Mesodermal cell (in vitro differentiated cells): Measurements from ENCODE around the gene DLG5.
"Not testable (repeated sequence)": the region's sequence is repeated elsewhere in the genome, so short reads cannot be mapped to it uniquely, and the experiment has no call there.

Experiments used
- H3K27ac ChIP-seq: 2 replicates; pipeline ENCODE4 v1.7.0; 2013; ENCODE audit warnings: mild to moderate bottlenecking, low read depth, low read length, moderate library complexity; ENCODE audit not compliant: severe bottlenecking
- H3K36me3 ChIP-seq: 2 replicates; pipeline ENCODE4 v1.7.1; 2013; ENCODE audit warnings: mild to moderate bottlenecking, low read length, moderate library complexity; ENCODE audit not compliant: control insufficient read depth, insufficient read depth
- H3K4me1 ChIP-seq: one replicate; pipeline ENCODE4 v1.7.1; 2013; ENCODE audit warnings: mild to moderate bottlenecking, low read length; ENCODE audit not compliant: insufficient read depth, control insufficient read depth, poor library complexity, severe bottlenecking
- H3K4me3 ChIP-seq: 2 replicates; pipeline ENCODE4 v1.7.0; 2013; ENCODE audit warnings: low read length, control low read depth, mild to moderate bottlenecking; ENCODE audit not compliant: insufficient read depth, poor library complexity, severe bottlenecking; ENCODE audit errors: extremely low read depth
- H3K9me3 ChIP-seq: 2 replicates; pipeline ENCODE4 v1.7.1; 2013; ENCODE audit warnings: mild to moderate bottlenecking, low read length, moderate library complexity; ENCODE audit not compliant: control insufficient read depth
- WGBS, 2 experiments: methylation state at CpG; one replicate each; pipeline ENCODE4 v1.1.5; 2013; ENCODE audit warnings: missing lambda C conversion rate in 2 of 2; ENCODE audit not compliant: insufficient coverage in 2 of 2; 5-methylcytosine and 5-hydroxymethylcytosine counted together

DLG5 gene

DNA sequence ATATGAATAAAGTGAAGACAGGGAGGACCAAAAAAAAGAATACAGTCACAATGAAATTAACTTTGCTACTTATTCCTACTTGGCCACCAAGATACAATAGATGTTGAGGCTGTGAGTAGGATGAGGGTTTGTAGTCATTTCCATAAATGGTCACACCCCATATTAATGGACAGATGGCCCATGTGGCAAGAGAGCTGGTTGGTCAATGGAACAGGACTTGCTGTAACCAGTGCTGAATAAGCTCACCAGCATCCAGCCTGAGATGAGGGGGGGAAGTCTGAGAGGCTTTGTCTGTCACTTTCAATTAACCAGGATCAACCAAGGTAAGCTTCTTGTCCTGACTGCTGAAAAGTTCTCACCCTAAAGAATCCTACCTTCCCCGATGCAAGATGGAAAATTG, 158.5 kb downstream of the DLG5 start:
- no peaks in the 10 kb centered on the region for H3K4me1 ChIP-seq
- 100% methylated on average over 1 of the region's 1 CpG; no CpG with 5 or more reads in 1 of the 2 experiments for whole genome bisulfite sequencing, 2 experiments
- no peak overlapping the region for H3K27ac ChIP-seq
- no peaks in the 10 kb centered on the region for H3K36me3 ChIP-seq
- H3K9me3 ChIP-seq: no peaks in the 10 kb centered on the region
- H3K4me3 ChIP-seq: no peak overlapping the region

GRCh38 chr10:77763453-77764430, 162.8 kb downstream of the DLG5 start:
- H3K4me1 ChIP-seq: no peaks in the 10 kb centered on the region
- H3K9me3 ChIP-seq: no peaks in the 10 kb centered on the region
- H3K36me3 ChIP-seq: no peaks in the 10 kb centered on the region
- H3K4me3 ChIP-seq: no peak overlapping the region
- no peak overlapping the region for H3K27ac ChIP-seq
- WGBS, 2 experiments: 81 to 89% methylated on average over 8 of the region's 9 CpGs

GRCh38 chr10:77758406-77758805, 168.1 kb downstream of the DLG5 start:
- no CpG with 5 or more reads among the region's 2 CpGs for WGBS, 2 experiments
- H3K27ac ChIP-seq, H3K36me3 ChIP-seq, H3K9me3 ChIP-seq, H3K4me1 ChIP-seq, H3K4me3 ChIP-seq: not testable (repeated sequence)

GRCh38 chr10:77756319-77757232, 170.0 kb downstream of the DLG5 start:
- no peaks in the 10 kb centered on the region for H3K36me3 ChIP-seq
- no peaks in the 10 kb centered on the region for H3K9me3 ChIP-seq
- no peak overlapping the region for H3K4me3 ChIP-seq
- H3K27ac ChIP-seq: peak overlapping the region; percentile 25
- 26 to 31% methylated on average over 4 of the region's 12 CpGs for WGBS, 2 experiments
- H3K4me1 ChIP-seq: peaks cover 4% of the 10 kb centered on the region

- 93 to 96% methylated on average over 9 to 11 of the region's 13 CpGs for WGBS, 2 experiments
- peaks cover 7% of the 10 kb centered on the region for H3K9me3 ChIP-seq
- no peaks in the 10 kb centered on the region for H3K4me1 ChIP-seq
- H3K4me3 ChIP-seq: no peak overlapping the region
- no peaks in the 10 kb centered on the region for H3K36me3 ChIP-seq
- H3K27ac ChIP-seq: no peak overlapping the region
These were observed 180.4 kb downstream of the DLG5 start for GRCh38 chr10:77746047-77746707.

- Histone ChIP-seq H3K9me3 (peaks cover 6% of the 10 kb centered on the region), H3K27ac (no peak overlapping the region), H3K4me1 (no peaks in the 10 kb centered on the region), H3K36me3 (no peaks in the 10 kb centered on the region), H3K4me3 (no peak overlapping the region)
- 91 to 100% methylated on average over 2 to 3 of the region's 4 CpGs for WGBS, 2 experiments
These were observed 182.3 kb downstream of the DLG5 start for GRCh38 chr10:77744245-77744644.

GRCh38 chr10:77742172-77742571, 184.4 kb downstream of the DLG5 start:
- H3K4me3 ChIP-seq: no peak overlapping the region
- H3K36me3 ChIP-seq: no peaks in the 10 kb centered on the region
- H3K9me3 ChIP-seq: peaks cover 6% of the 10 kb centered on the region
- peaks cover 5% of the 10 kb centered on the region for H3K4me1 ChIP-seq
- no peak overlapping the region for H3K27ac ChIP-seq
- WGBS, 2 experiments: 100% methylated on average over 2 to 5 of the region's 5 CpGs

DNA sequence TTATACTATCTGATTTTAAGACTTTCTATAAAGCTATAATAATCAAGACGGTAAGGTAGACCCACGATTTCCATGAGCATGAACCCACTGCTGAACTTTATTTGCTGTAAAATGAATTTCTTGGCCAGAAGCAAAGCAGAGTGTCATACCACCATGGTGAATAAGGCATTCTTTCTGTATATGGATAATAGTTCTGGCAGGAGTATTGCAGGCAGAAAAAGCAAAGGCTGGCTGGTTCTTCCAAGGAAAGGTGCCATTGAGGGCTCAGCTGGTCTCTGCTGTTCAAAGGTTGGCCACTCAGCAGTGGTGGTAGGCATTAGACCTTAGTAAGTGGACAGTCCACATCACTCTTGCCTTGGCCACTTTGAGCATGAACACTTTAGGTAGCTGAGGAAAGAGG, 184.8 kb downstream of the DLG5 start:
- 95% methylated on average over 2 of the region's 2 CpGs for WGBS, 2 experiments
- Histone ChIP-seq H3K9me3 (peaks cover 6% of the 10 kb centered on the region), H3K27ac (no peak overlapping the region), H3K4me3 (no peak overlapping the region), H3K36me3 (no peaks in the 10 kb centered on the region), H3K4me1 (peaks cover 5% of the 10 kb centered on the region)
